GM21786 (cell line): ENCODE results near the gene TMEM144.
"Not testable (repeated sequence)": the region's sequence is repeated elsewhere in the genome, so short reads cannot be mapped to it uniquely, and the experiment has no call there.

Experiments
- ATAC-seq: cut with Tn5 transposase; IDR thresholded peaks from one replicate; pipeline ENCODE4 v1.9.1; 2021; ENCODE audit not compliant: unreplicated experiment

TMEM144 gene

DNA sequence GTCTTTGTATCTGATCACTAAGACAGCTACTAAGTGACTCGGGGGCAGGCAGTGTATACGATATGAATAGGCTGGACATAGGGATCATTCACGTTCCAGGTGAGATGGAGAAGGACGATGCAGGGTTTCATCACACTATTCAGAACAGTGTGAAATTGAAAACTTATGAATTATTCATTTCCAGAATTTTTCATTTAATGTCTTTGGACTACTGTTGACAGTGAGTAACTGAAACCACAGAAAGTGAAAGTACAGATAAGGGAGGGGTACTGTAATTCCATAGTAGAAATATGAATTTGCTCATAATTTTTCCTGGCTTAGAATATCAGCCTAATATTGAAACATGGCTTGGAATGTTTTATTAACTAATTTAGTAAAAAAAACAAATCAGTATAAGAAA lies 24.4 kb downstream of the TMEM144 start:
- no peak for ATAC-seq

DNA sequence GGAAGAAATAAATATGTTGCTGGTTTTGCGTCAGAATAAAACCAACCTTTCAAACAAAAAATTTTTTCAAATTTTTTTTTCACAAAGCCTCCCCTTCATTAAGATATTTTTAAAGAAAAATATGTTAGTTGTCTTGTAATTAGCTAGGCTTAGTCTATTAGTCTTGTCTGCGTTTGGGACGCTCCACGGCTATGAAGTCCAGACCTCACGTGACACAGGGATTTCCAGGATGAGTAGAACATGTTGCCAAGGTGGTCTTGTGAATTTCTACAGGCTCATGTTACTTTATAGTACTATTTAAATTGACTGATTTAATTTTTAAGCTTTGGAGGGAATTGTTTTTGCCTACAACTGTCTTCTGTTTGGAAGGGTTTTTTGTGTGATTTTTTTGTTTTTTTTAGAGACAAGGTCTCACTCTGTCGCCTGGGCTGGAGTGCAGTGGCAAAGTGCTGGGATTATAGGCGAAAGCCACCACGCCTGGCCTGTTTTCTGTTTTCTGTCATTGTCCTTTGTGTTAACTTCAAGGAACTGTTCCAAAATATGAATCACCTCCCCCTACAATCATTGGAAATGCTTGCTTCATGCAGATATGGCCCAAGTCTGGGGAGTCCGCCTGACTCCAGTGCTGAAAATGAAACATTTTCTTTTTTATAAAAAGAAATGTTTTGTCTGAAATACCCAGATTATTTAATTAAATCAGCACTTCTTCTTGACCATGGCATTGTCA lies 26.2 kb downstream of the TMEM144 start:
- ATAC-seq, result no peak

DNA sequence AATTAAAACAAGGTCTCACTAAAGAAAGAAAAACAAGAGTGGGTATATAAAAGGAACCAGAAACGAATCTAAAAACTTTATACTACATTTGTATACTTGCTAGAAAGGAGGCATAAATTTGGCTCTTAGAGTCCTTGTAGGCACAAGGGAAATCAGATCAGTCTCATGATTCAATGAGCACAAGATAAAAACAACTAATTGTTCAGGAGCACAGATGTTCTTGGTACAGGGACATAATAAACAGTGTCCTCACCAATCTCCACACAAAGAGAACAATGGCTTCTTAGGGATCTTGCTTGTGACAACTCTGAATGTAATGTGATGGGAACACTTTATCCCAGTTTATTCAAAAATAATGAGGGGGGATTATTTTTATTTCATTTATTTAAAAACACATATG lies 28.3 kb downstream of the TMEM144 start:
- ATAC-seq, result no peak

DNA sequence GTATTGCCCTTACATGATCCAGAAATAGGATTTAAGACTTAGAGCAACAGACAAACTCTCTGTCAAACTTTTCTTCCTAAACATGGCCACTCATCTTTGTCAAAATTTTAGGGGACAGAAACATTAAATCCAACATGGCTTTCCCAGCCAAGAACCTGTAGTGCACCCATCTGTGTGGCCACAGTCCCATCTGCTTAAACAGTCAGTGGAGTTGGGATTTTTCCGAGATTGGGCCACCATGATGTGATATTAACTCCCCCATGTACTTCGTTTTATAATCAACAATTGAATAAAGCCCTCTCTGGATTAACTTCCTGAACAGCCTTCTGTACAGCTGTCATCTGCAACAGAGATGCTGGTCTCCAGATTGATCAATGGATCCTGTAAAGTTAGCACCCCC lies 28.9 kb downstream of the TMEM144 start:
- no peak for ATAC-seq

DNA sequence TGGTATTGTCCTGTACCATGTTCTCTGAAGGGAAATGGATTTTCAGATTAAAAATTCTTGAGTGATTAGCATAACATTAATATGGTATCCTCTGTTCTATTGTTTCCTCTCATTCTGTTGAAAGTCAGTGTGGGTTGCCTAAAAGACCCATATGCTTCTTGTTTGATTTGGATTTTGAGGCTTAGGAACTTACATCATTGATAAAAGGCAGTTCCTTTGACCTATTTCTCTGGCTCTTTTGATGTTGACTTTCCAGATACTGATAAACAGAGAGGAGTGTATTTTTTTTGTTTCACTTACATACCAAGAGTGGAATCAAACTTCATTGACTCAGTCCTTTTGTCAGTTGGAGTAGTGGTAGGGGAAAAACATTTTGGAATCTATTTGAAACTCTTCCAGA lies 32.8 kb downstream of the TMEM144 start:
- no peak for ATAC-seq

DNA sequence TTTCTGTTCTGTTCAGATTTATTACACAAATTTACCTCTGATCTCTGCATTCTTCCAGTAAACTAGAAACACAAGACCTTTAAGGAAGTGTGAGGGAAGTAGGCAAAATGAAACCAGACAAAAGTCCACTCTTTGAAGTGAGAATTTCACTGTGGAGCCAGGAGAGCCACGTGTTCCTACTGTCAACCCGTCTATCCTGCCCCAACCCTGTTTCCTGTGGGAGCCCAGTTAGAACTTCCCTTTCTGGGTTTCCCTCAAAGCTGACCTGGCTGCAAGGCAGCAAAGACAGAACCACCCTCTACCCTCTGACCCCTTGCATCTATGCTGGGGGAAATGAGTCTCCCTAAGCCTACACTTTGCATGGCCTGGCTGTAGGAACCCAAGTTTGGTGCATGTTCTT lies 40.0 kb downstream of the TMEM144 start:
- ATAC-seq, result no peak

DNA sequence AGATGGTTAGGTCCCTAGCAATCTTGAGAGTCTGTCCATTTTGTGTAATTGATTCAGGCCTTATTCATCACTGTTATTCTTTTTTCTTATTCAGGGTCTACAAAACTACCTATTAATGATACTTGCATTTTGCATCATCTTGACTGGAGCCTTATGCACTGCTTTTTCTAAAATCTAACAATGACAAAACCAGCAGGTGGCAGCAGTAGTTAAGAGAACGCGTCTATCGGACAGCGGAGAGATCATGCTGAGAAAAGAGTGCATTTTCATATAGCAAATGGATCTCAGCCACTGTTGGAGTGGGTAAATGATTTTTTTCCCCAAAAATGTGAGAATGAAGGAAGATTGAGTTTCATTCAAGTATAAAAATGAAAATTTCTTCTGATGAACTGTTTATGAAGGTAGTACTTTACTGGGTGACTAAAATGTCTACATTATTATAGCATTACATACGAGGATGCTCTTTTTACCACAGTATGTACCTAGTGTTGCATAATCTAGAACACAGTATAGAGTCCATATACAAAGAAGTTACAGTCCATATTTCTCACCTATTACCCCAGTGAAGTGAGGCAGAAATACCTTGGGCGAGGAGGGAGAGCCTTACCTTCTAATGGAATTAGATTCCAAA lies 43.2 kb downstream of the TMEM144 start:
- ATAC-seq, result peak; percentile 75

DNA sequence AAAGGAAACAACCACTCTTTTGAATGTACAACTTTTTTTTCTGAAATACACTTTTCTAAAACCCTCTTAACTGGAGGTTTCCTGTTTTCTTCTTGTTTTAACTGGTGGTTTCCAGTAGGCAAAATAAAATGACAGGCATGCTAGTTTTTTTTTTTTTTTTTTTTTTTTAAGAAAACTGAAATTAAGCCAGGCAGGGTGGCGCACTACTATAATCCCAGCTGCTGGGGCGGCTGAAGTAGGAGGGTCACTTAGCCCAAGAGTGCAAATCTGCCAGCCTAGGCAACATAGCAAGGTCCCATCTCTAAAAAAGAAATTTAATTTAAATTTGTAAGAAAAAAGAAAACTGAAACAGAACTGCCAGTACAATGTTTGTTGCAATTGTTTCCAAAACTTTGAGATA lies 44.0 kb downstream of the TMEM144 start:
- ATAC-seq, result no peak

DNA sequence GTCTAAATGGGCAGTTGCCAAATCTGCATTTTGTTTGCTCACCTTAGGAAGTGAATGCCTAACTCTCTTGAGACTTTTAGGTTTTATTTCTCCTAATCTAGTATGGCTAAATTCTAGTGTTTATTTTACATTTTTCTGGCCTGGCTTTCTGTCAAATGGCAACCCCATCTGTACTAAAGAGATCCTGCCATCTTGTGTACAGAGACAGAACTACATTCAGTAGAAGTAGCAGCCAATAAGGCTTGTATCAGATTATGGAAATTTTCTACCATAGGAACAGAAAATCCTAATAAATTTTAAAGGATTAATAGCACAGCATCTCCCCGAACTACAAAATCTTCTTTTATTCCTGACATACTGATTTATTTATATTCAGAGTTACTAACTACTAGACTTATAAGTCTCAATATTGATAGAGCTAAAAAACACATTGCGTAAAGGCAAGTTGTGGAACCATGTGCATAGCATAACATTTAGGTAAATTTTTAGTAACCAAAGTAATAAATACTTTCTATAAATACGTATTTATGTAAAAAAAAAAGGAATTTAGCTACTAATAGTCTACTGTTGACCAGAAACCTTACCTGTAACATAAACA lies 45.5 kb downstream of the TMEM144 start:
- peak; percentile 68 for ATAC-seq

DNA sequence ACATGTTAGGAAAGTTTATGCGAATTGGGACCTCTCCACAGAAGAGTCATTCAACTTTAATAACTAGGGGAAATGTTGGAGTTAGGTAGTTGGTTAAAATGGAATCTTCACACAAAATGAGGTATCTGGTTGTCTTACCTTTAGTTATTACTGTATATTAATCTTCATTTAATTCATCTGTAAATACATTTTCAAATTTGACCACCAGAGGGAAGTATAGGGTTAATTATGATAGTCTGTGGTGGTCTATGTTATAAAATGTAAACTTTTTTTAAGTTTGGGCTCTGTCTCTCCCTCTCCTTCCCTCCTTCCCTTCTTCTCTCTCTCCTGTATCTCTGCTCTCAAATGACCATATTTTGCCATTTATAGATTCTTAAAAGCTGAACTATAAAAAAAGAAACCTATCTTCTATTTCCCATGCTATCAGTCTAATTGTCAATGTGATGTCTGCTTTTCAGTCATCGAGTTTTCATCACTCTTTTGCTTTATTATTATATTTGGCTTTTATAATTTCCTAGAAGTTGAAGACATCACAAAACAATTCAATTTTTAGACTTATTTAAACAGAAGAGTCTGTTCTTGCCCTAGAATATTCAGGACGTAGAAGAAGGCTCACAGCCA lies 49.8 kb downstream of the TMEM144 start:
- ATAC-seq, result no peak

DNA sequence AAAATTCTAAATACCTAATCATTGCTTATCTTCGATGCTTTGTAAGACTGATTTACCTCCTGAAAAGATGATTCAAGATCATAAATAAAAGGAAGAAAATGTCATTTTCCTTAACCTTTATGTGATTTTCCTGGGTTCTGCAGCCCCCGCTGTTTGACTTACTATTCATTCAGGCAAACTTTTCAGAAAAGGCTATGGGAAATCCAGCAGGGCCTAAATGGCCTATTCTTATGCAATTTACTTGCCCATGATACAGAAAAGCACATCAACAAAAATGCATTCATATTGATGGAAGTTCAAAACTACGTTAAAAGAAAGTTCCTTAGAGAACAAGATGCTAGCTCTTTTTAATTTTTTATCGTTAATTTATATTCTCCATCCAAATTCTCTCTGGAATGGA lies 51.2 kb downstream of the TMEM144 start:
- ATAC-seq, result no peak

DNA sequence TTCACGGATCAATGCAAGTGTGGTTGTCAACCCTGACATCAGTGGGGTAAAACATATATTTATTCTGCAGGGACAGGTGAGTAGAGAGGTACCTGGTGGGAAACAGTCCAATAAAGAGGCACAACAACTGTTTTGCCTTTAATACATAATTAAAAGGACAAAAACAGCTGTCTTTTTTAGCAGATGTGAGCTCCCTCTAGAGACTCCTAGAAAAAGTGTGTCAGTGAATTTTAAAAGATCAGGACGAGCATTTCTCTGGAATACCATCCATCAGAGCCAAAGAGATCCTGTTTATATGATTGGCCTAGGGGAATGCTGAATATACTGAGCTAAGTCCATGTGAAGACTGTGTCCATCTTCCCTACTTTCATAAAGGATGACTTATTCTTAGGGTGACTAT lies 58.3 kb downstream of the TMEM144 start:
- no peak for ATAC-seq

DNA sequence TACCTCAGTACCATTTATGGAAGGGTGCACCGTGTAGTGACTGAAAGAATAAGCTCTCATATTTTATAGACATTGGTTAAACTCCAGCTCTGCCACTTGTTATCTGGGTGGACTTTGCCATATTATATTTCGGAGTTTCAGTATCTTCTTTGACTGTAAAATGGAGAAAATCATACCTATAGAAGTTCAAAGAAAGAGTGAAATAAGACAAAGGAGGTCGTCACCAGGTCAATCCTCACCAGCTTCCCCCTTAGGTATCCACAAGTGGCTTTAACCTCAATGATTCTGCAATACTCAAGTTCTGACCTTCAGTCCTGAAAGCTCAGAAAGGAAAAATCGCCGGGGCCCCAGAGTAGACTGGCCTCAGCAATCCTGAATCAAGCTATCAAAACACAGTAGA lies 64.3 kb downstream of the TMEM144 start:
- ATAC-seq, result no peak

DNA sequence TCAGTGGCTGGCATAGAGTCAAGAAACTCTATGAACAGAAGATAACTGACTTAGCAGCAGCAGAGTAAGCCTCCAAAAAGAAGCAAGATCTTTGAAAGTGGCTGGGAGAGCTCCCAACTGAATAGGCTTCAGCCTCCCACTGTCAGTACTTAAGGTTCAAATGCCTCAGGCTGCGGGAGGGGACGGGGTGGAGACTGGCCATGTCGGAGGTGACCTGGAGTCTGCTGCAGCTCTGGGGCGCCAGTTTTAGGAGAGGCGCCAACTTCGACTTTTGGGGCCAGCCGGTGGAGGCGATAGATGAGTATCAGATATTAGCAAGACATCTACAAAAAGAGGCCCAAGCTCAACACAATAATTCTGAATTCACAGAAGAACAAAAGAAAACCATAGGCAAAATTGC lies 67.3 kb downstream of the TMEM144 start:
- ATAC-seq, result no peak

DNA sequence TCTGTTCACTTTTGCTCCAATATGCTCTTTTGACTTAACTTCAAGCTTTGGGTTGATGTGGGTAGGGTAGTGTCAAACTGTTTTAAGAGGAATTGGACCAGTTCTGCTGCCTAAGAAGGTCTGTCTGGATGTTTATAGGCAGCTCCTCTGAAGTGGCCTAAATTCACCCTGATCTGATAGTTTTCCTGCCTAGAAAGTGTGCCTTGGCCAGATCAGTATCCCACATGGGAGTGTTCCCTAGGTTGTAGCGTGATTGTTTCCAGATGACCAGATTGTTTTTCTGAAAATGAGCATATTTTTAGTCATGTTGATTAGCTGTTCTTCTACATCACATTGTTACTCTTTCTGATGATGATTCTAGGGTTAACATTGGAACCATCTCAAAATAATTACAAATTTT lies 68.8 kb downstream of the TMEM144 start:
- ATAC-seq, result not testable (repeated sequence)

DNA sequence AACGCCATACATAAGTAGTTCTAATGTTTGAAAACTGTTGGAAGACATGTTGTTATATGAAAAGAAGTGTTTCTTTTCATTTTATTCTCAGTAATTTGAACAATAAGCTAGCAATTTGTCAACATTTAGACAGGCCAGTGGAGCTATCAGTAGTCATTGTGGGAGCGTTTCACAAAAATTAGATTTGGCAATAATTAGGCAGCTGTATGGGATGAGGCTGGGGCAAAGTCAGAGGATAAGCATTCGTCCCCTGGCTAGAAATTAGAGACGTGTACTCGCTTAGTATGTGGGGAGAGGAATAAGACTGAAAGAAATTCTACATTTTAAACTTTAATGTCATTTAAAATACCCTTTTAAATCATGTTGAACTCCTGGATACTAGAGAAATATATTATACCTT lies 70.6 kb downstream of the TMEM144 start:
- no peak for ATAC-seq

DNA sequence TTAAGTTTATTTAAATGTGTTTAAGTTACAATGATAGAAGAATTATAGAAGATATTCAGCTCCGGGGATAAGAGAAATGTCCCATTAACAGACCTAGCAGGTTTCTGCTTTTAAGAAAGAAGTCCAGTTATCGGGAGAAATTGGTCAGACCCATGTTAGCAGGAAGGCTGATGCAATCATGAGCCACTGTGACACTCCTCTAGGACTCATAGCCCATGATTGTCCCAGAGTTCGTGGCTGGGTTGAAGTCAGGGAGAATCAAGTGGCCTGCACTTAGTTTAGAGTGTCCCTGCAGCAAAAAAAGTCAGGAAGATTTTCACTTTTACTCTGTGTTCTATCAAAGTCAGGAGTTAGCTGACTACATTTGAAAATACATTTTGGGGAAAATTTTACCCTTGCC lies 72.0 kb downstream of the TMEM144 start:
- ATAC-seq, result no peak

DNA sequence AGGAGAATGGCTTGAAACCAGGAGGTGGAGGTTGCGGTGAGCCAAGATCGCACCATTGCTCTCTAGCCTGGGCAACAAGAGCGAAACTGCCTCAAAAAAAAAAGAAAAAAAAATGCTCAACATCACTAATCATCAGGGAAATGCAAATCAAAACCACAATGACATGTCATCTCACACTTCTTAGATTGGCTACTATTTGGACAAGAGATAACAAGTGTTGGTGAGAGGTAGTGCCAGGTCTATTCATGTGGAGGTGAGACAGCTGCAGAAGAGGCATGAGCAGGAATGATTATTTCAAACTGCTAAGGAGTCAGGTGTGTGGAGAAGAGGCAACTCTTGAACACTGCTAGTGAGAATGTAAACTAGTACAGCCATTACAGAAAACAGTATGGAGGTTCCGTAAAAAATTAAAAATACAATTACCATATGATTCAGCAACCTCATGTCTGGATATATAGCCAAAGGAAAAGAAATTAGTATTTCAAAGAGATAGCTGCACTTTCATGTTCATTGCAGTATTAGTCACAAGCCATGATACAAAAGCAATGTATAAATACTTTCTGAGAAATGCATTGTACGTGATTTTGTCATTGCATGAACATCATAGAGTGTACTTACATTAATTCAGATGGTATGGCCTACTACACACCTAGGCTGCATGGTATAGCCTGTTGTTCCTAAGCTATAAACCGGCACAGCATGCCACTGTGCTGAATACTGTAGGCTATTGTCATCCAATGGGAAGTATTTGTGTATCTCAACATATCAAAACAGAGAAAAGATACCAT lies 75.3 kb downstream of the TMEM144 start:
- ATAC-seq, result no peak

DNA sequence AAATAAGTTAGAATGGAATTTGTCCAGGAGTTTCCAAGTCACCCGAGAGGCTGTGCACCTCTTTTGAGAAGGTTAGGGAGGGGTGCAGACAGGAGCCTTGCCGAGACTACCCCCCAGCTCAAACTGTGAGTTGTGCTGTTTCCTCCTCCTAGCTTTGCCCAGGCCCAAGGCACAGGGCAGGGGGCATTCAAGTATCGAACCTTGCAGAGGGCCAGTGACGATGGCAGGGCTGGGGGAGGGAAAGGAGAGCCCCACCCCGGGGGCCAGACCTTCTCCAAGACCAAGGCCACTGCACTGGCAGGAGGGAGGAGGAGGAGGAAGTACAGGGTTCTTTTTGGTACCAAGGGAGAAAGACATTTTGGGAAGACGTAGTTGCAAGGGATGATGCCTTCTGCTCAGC lies 80.6 kb downstream of the TMEM144 start:
- ATAC-seq, result no peak

DNA sequence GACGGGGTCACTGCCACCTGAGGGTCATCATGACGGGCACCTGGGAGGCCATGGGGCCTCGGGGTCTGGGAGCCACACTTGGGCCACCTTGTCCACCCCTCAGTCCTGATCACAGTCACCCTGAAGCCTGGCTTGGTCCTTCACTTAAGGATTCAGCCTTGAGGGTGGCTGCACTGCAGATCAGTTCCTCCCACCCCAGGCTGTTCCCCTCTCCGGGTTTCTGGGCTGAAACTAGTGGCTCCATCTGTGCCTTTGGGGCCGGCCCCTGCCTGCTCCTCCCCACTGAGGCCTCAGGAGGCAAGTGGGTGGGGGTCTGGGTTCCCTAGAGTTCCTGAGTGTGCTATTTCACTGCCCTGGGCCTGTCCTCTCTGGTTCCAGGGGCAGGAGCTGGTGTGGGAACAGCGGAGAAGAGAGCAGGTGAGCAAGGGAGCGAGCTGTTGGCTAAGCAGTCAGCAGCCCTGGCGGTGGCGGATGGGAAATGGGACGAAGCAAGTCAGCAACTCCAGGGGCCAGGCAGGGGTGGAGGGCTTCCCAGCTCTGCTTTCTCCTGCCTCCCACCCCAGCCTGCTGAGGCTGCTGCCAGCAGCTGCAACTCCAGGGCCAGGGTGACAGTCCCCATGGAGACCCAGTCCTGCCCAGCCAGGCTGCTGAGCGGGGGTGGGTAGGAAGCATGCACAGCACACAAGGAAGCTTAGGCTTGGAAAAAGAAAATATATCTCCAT lies 81.2 kb downstream of the TMEM144 start:
- no peak for ATAC-seq

DNA sequence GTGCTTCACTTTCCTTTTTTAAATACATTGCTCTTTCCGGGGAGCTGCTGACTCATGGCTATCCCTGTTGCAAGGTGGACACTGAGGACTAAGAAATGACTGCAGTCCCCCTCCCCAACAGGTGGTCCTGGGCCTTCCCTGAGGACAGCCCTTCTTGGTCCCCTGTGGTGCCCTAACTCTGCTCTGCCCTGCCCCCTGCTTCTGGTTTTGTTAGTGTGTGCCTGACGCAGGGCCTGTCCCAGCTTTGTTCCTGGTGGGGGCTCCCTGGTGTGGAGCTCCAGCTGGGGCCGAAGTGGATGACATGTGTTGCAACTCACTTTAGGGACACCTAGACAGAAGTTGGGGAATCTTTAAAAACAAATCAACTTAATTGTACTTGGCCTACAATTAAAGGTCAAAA lies 81.9 kb downstream of the TMEM144 start:
- no peak for ATAC-seq
